ENCODE results near the gene KBTBD6.
A peak's percentile ranks its signal among the peaks of the same experiment; 100 is the strongest.
"Not testable (repeated sequence)": the region's sequence is repeated elsewhere in the genome, so short reads cannot be mapped to it uniquely, and the experiment has no call there.

The KBTBD6 gene

GRCh38 chr13:41132512-41133152, at the start of gene KBTBD6:
TSS of gene KBTBD6 (minus strand) at chr13:41132802. CDS start at chr13:41132511, 291 bp downstream.
- DNase-seq, result peak; percentile 99

GRCh38 chr13:41182231-41182630, 49.6 kb upstream of the KBTBD6 start:
- DNase-seq, result no peak

- peak; percentile 72 for DNase-seq
Measured at GRCh38 chr13:41179593-41180250, 47.1 kb upstream of the KBTBD6 start.

- DNase-seq, result peak; percentile 3
Measured at GRCh38 chr13:41178040-41178439, 45.4 kb upstream of the KBTBD6 start.

GRCh38 chr13:41177616-41178015, 45.0 kb upstream of the KBTBD6 start:
- no peak for DNase-seq

- not testable (repeated sequence) for DNase-seq
Measured at GRCh38 chr13:41175576-41175975, 43.0 kb upstream of the KBTBD6 start.

GRCh38 chr13:41162151-41162550, 29.5 kb upstream of the KBTBD6 start:
- no peak for DNase-seq

GRCh38 chr13:41159174-41159573, 26.6 kb upstream of the KBTBD6 start:
- DNase-seq, result no peak

GRCh38 chr13:41157048-41157717, 24.6 kb upstream of the KBTBD6 start:
- no peak for DNase-seq

- no peak for DNase-seq
Measured at GRCh38 chr13:41156620-41157019, 24.0 kb upstream of the KBTBD6 start.

- no peak for DNase-seq
Measured at GRCh38 chr13:41154042-41154441, 21.4 kb upstream of the KBTBD6 start.

GRCh38 chr13:41152005-41152404, 19.4 kb upstream of the KBTBD6 start:
- no peak for DNase-seq

- peak; percentile 11 for DNase-seq
Measured at GRCh38 chr13:41150058-41150457, 17.5 kb upstream of the KBTBD6 start.

- DNase-seq, result no peak
Measured at GRCh38 chr13:41148419-41149283, 16.0 kb upstream of the KBTBD6 start.

- peak; percentile 73 for DNase-seq
Measured at GRCh38 chr13:41145136-41145908, 12.7 kb upstream of the KBTBD6 start.

GRCh38 chr13:41144576-41144975, 12.0 kb upstream of the KBTBD6 start:
- DNase-seq, result no peak

GRCh38 chr13:41139296-41139966, 6.8 kb upstream of the KBTBD6 start:
- peak; percentile 10 for DNase-seq

GRCh38 chr13:41137951-41138350, 5.3 kb upstream of the KBTBD6 start:
- peak; percentile 65 for DNase-seq

GRCh38 chr13:41137241-41137640, 4.6 kb upstream of the KBTBD6 start:
- no peak for DNase-seq

GRCh38 chr13:41136396-41137031, 3.9 kb upstream of the KBTBD6 start:
- no peak for DNase-seq

GRCh38 chr13:41133951-41134350, 1.3 kb upstream of the KBTBD6 start:
- no peak for DNase-seq

All from fibroblast of upper back skin (primary cell).